Spleen (tissue), 11 donors: Measurements from ENCODE around the gene SLC25A38. TPM values are rescaled to one million over a fixed set of nuclear protein-coding genes. Genes with fewer than 3 reads are reported as not detected.

Experiments
- DNase-seq: peaks from one replicate; pipeline ENCODE4 v3.0.0-alpha.2; 2020
- H3K27ac ChIP-seq, 8 donors: fragments of 200-600 bp; sonication (generic) in 7 of 8; 1 replicate in 4 of 8; 2 replicates in 4 of 8; pipeline versions ENCODE4 v1.5.0 to v1.8.0; 2016 to 2021; ENCODE audit warnings: inconsistent platforms in 4 of 8, mild to moderate bottlenecking in 4 of 8, moderate library complexity in 1 of 8
- H3K27me3 ChIP-seq, 7 donors: fragments of 200-600 bp; sonication (generic) in 6 of 7; replicated peaks in 1 of 7; 1 replicate in 4 of 7; 2 replicates in 3 of 7; pipeline versions ENCODE4 v1.5.0 to v1.8.0; 2016 to 2021; ENCODE audit warnings: inconsistent platforms in 3 of 7, mild to moderate bottlenecking in 1 of 7
- H3K36me3 ChIP-seq, 6 donors: fragments of 200-600 bp; sonication (generic) in 5 of 6; 1 replicate in 4 of 6; 2 replicates in 2 of 6; pipeline versions ENCODE4 v1.5.0 to v1.8.0; 2016 to 2021; ENCODE audit warnings: inconsistent platforms in 2 of 6
- H3K4me1 ChIP-seq, 6 donors: fragments of 200-600 bp; sonication (generic) in 5 of 6; 1 replicate in 3 of 6; 2 replicates in 3 of 6; pipeline versions ENCODE4 v1.5.0 to v1.8.0; 2016 to 2021; ENCODE audit warnings: inconsistent platforms in 3 of 6
- H3K4me3 ChIP-seq, 8 donors: fragments of 200-600 bp; sonication (generic) in 7 of 8; 1 replicate in 4 of 8; 2 replicates in 4 of 8; pipeline versions ENCODE4 v1.5.0 to v1.8.0; 2016 to 2021; ENCODE audit warnings: inconsistent platforms in 4 of 8, mild to moderate bottlenecking in 4 of 8, moderate library complexity in 2 of 8
- H3K9me3 ChIP-seq, 8 donors: fragments of 200-600 bp; sonication (generic) in 7 of 8; 1 replicate in 4 of 8; 2 replicates in 4 of 8; pipeline versions ENCODE4 v1.5.0 to v1.8.0; 2016 to 2021; ENCODE audit warnings: inconsistent platforms in 4 of 8
- POLR2A ChIP-seq, 3 donors: fragments of 450-650 bp; IDR thresholded peaks; one replicate each; pipeline ENCODE4 v1.5.1; 2017; ENCODE audit warnings: antibody characterized with exemption in 3 of 3, mild to moderate bottlenecking in 1 of 3
- POLR2AphosphoS5 ChIP-seq, 3 donors: sonication (generic); formaldehyde crosslinking; IDR thresholded peaks; one replicate each; pipeline ENCODE4 v1.5.1; 2017; ENCODE audit warnings: antibody characterized with exemption in 3 of 3
- WGBS, 5 donors: extraction: QIAGEN DNeasy Blood & Tissue Kit in 3 of 5; methylation state at CpG; one replicate each; pipeline versions ENCODE4 v1.1.5 to v1.1.7; 2013 to 2018; 5-methylcytosine and 5-hydroxymethylcytosine counted together
- intact Hi-C: fragments of 100-400 bp; cut with DNase I; formaldehyde crosslinking; loops from one replicate; pipeline ENCODE4 v1.15.0; 2023; ENCODE audit warnings: low total_unique reads
- polyA plus RNA-seq, 3 donors: library from polyadenylated mRNA; stranded (reverse); fragments of 200-250 nt; gene quantifications; one replicate each; pipeline ENCODE4 v1.2.1, GENCODE V29; 2013
- total RNA-seq, 7 donors: library from RNA; depleted of rRNA in 3 of 7; stranded (reverse); fragments of >200 nt in 3 of 7; fragmentation: NEBNext Ultra II Directional in 4 of 7; extraction: Animal tissue kit (Norgen Biotek cat#: 25700) in 4 of 7; gene quantifications; one replicate each; pipeline versions ENCODE4 v1.1.0 to v1.2.1, GENCODE V29; 2016 to 2021
- TF ChIP-seq, protein P1 (sequence below), 11 experiments: fragments of 200-600 bp in 7 of 11; fragments of 450-650 bp in 4 of 11; sonication (generic) in 4 of 11; IDR thresholded peaks in 8 of 11; conservative IDR thresholded peaks in 3 of 11; 1 replicate in 7 of 11; 2 replicates in 4 of 11; pipeline versions ENCODE4 v1.4.0 to v1.8.0; 2016 to 2021; ENCODE audit warnings: antibody characterized with exemption in 11 of 11, inconsistent platforms in 4 of 11, mild to moderate bottlenecking in 1 of 11
- donor health status: healthy with polysubstance abuse.
- donor health status: DM: no; HTN: no; CAD: no; lungs with moderate emphysema.
- donor health status: DM: no; HTN: no; CAD: no.
- donor health status: Bipolar disorder and iron deficiency.
- donor health status: healthy.
- donor health status: DM: no; HTN: no; CAD: no.
- donor health status: DM: yes; HTN: yes; CAD: no.

The SLC25A38 gene
- total and polyA plus RNA-seq, 10 donors = 23.7 to 38.4 (median 27.1) TPM

DNA sequence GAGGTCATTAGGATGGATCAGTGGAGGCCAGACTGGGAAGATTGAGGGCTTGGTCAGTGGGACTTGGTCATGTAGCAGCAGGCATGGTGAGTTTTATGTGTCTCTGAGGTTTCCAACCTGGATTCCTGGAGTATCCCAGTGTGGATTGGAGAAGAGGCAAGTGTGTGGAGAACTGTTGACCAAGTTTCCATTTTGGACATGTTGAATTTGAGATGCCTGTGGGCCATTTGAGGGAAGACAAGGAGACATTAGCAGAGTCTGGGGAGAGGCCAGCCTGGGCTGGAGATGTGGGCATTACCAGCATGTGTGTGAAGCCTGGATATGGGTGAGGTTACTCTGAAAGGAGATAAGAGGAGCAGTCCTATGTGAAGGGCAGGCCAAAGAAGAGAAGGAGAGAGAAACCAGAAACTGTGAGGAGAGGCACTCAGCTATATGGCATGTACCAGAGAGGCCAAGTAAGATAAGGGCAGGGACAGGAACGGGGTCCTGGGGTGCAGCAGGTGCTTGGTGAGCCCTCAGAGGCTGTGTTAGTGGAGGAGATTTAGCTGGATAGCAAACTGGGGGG lies 4.3 kb downstream of the SLC25A38 start:
- Histone ChIP-seq H3K4me3 (no peak overlapping the region), H3K4me1 (peaks cover 34 to 89% (median 62%) of the 10 kb centered on the region in 6 donors), H3K36me3 (peaks cover 0 to 35% (median 28%) of the 10 kb centered on the region in 6 donors), H3K9me3 (no peaks in the 10 kb centered on the region), H3K27ac (peak overlapping the region in 2 of 8 donors; percentile 2 to 56), H3K27me3 (no peaks in the 10 kb centered on the region)
- no peak for DNase-seq
- 87 to 100% (median 89%) methylated on average over 1 of the region's 1 CpG for WGBS, 5 donors
- intact Hi-C loops = no loop called here
- no peak for TF ChIP-seq POLR2AphosphoS5 (IDR thresholded peaks at IDR 0.05)
- TF ChIP-seq, protein P1, sequence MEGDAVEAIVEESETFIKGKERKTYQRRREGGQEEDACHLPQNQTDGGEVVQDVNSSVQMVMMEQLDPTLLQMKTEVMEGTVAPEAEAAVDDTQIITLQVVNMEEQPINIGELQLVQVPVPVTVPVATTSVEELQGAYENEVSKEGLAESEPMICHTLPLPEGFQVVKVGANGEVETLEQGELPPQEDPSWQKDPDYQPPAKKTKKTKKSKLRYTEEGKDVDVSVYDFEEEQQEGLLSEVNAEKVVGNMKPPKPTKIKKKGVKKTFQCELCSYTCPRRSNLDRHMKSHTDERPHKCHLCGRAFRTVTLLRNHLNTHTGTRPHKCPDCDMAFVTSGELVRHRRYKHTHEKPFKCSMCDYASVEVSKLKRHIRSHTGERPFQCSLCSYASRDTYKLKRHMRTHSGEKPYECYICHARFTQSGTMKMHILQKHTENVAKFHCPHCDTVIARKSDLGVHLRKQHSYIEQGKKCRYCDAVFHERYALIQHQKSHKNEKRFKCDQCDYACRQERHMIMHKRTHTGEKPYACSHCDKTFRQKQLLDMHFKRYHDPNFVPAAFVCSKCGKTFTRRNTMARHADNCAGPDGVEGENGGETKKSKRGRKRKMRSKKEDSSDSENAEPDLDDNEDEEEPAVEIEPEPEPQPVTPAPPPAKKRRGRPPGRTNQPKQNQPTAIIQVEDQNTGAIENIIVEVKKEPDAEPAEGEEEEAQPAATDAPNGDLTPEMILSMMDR (IDR thresholded peaks at IDR 0.05 in 8 of 11, conservative IDR thresholded peaks at IDR 0.05 in 3 of 11) = no peak
- TF ChIP-seq POLR2A (IDR thresholded peaks at IDR 0.05) = no peak

DNA sequence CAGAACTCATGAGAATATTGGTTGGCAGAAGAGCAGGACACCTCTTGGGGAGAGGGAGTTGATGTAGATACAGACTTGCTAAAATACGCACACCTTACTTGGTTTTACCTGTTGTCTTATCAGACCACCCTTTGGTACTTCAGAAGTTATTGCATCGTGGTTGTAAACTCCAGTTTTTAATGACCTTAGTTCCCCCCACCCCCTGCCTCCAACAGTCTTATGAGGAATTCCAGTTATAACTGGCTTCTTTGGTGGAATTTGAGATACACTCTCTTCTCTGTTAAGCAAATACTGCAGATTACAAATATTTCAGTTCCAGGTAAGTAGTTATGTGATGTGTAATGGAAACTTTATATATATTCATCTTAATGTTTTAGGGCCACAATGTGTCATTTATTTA lies 5.0 kb downstream of the SLC25A38 start:
- peaks cover 0 to 41% (median 35%) of the 10 kb centered on the region in 6 donors for H3K36me3 ChIP-seq
- H3K4me1 ChIP-seq = peaks cover 34 to 82% (median 56%) of the 10 kb centered on the region in 6 donors
- no peak for DNase-seq
- no peaks in the 10 kb centered on the region for H3K9me3 ChIP-seq
- TF ChIP-seq, protein P1 (IDR thresholded peaks at IDR 0.05 in 8 of 11, conservative IDR thresholded peaks at IDR 0.05 in 3 of 11) = no peak
- TF ChIP-seq POLR2AphosphoS5 (IDR thresholded peaks at IDR 0.05) (no peak), POLR2A (IDR thresholded peaks at IDR 0.05) (no peak)
- peak overlapping the region in 5 of 8 donors; percentile 46 to 76 (median 64) for H3K27ac ChIP-seq
- H3K4me3 ChIP-seq = no peak overlapping the region
- intact Hi-C loops = no loop called here
- 85 to 92% (median 88%) methylated on average over 2 of the region's 2 CpGs for WGBS, 5 donors
- no peaks in the 10 kb centered on the region for H3K27me3 ChIP-seq

DNA sequence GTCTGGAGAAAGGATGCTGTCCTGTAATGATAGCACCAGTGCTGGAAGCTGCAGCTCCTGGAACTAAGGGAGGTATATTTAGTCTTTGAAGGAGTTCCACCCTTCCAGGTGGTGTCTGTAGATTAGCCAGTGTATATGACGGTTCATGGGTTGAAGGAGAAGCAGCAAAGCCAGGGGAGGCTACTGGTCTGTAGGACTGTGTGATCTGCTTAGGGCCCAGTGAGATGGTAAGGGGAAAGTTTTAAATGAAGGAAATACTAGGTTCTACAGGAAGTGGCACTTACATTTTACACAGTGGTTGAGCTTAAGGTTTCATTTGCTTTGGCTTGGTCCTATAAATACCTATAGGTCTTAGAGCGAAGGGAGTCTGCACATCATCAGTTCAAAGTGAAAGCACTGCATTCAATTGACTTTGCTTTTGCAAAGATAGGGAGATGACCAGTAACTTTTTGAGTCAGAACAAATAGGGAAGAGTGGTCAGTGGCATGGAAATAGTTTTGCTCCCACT lies 5.6 kb downstream of the SLC25A38 start:
- Histone ChIP-seq H3K36me3 (peaks cover 0 to 48% (median 40%) of the 10 kb centered on the region in 6 donors), H3K27ac (peak overlapping the region in 7 of 8 donors; percentile 28 to 76 (median 57)), H3K4me3 (peak overlapping the region in 1 of 8 donors; percentile 40), H3K27me3 (no peaks in the 10 kb centered on the region), H3K9me3 (no peaks in the 10 kb centered on the region), H3K4me1 (peaks cover 34 to 76% (median 55%) of the 10 kb centered on the region in 6 donors)
- WGBS, 5 donors = 48 to 86% (median 63%) methylated on average over 2 of the region's 2 CpGs
- intact Hi-C loops = no loop called here
- TF ChIP-seq, protein P1 (IDR thresholded peaks at IDR 0.05 in 8 of 11, conservative IDR thresholded peaks at IDR 0.05 in 3 of 11) = no peak
- TF ChIP-seq POLR2AphosphoS5 (IDR thresholded peaks at IDR 0.05) = no peak
- no peak for TF ChIP-seq POLR2A (IDR thresholded peaks at IDR 0.05)
- no peak for DNase-seq

DNA sequence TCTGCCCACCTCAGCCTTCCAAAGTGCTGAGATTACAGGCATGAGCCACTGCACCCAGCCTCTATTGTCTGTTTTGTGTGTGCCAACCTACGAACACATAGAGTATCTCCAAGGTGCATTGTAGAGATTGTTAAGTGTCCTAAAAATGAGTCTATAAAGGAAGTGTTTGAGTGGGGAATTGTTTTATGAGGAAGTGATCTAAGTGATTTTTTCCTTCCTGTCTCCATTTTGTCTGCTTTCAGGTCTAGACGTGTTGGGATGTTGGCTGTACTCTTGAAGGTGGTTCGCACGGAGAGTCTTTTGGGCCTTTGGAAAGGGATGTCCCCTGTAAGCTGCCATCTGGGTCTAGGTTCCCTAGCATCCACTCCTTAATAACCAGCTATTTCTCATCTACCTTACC lies 7.0 kb downstream of the SLC25A38 start:
- peak overlapping the region in 5 of 8 donors; percentile 3 to 76 (median 64) for H3K27ac ChIP-seq
- no peak overlapping the region for H3K4me3 ChIP-seq
- TF ChIP-seq, protein P1 (IDR thresholded peaks at IDR 0.05 in 8 of 11, conservative IDR thresholded peaks at IDR 0.05 in 3 of 11) = no peak
- no peak for TF ChIP-seq POLR2AphosphoS5 (IDR thresholded peaks at IDR 0.05)
- TF ChIP-seq POLR2A (IDR thresholded peaks at IDR 0.05) = no peak
- no peaks in the 10 kb centered on the region for H3K27me3 ChIP-seq
- intact Hi-C loops = no loop called here
- peaks cover 25 to 64% (median 45%) of the 10 kb centered on the region in 6 donors for H3K4me1 ChIP-seq
- no peak for DNase-seq
- H3K36me3 ChIP-seq = peaks cover 0 to 61% (median 53%) of the 10 kb centered on the region in 6 donors
- WGBS, 5 donors = 60 to 78% (median 71%) methylated on average over 4 of the region's 4 CpGs
- no peaks in the 10 kb centered on the region for H3K9me3 ChIP-seq
